Cardiac fibroblast (primary cell): ENCODE data around the gene ARHGAP6.

ENCODE experiments used
- DNase-seq, 2 donors: peaks; one replicate each; pipeline versions ENCODE4 v3.0.0 to v3.0.0-alpha.2; 2010; ENCODE audit warnings: low read depth in 2 of 2
- H3K4me3 ChIP-seq, 2 donors: replicated peaks in 1 of 2; 1 replicate in 1 of 2; 2 replicates in 1 of 2; pipeline ENCODE4 v1.5.1; 2011; ENCODE audit warnings: low read depth in 2 of 2, low read length in 2 of 2, mild to moderate bottlenecking in 2 of 2, moderate library complexity in 1 of 2
- TF ChIP-seq, protein P1 (sequence below): IDR thresholded peaks from one replicate; pipeline ENCODE4 v1.5.1; 2011; ENCODE audit warnings: low read depth, mild to moderate bottlenecking, low read length, inconsistent platforms

Gene ARHGAP6

DNA sequence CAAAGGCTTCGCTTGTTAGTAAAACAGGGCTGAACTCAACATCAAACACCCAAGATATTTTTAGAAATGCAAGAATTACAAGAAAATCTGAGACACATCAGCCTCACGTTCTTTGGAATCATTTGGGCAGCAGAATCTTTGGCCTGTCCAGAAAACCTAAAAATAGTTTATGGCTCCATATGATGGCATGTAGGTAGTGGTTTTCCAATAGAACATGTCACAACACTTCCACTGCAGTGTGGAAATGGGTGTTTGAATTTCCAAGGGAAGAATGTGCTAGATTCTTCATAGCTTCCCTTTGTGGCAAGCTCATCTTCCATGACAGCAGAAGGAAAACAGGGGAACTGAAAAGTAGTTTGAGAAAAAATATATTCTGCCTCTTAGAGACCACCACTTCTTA, 118.8 kb downstream of the ARHGAP6 start:
- no peak overlapping the region for H3K4me3 ChIP-seq
- TF ChIP-seq, protein P1, sequence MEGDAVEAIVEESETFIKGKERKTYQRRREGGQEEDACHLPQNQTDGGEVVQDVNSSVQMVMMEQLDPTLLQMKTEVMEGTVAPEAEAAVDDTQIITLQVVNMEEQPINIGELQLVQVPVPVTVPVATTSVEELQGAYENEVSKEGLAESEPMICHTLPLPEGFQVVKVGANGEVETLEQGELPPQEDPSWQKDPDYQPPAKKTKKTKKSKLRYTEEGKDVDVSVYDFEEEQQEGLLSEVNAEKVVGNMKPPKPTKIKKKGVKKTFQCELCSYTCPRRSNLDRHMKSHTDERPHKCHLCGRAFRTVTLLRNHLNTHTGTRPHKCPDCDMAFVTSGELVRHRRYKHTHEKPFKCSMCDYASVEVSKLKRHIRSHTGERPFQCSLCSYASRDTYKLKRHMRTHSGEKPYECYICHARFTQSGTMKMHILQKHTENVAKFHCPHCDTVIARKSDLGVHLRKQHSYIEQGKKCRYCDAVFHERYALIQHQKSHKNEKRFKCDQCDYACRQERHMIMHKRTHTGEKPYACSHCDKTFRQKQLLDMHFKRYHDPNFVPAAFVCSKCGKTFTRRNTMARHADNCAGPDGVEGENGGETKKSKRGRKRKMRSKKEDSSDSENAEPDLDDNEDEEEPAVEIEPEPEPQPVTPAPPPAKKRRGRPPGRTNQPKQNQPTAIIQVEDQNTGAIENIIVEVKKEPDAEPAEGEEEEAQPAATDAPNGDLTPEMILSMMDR = no peak
- DNase-seq = no peak

DNA sequence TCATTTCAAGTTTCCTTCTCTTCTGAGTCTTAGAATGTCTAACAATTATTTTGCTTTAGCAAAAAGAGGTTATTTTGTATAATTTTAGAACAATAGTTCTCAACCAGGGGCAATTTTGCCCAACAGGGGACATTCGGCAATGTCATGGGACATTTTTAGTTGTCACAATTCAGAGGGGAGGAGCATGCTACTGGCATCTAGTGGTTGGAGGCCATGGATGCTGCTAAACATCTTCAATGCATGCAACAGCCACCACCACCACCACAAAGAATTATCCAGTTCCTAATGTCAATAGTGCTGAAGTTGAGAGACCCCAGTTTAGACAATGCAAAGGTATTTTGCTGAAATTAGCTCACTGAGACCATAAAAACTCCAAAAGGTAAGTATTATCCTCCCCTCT, 122.5 kb downstream of the ARHGAP6 start:
- TF ChIP-seq, protein P1 = no peak
- no peak overlapping the region for H3K4me3 ChIP-seq
- no peak for DNase-seq

DNA sequence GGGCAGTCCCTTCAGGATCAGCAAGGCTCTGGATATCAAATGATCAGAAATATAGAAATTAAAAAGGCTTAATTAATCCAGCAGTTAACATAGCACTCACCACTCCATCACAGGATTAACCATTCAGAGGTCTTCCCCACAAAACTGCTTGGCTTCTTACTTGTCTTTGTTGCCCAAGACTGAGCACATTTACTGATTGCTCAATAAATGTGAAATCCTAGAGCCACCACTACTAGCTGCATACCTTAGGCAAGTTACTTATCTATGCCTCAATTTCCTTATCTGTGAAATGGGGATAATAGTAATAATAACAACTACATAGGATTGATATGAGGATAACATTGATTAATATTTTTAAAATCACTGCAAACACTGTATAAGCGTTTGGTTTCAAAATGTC, 124.2 kb downstream of the ARHGAP6 start:
- peak in 1 of 2 donors; percentile 22 for DNase-seq
- TF ChIP-seq, protein P1 = no peak
- H3K4me3 ChIP-seq = no peak overlapping the region

DNA sequence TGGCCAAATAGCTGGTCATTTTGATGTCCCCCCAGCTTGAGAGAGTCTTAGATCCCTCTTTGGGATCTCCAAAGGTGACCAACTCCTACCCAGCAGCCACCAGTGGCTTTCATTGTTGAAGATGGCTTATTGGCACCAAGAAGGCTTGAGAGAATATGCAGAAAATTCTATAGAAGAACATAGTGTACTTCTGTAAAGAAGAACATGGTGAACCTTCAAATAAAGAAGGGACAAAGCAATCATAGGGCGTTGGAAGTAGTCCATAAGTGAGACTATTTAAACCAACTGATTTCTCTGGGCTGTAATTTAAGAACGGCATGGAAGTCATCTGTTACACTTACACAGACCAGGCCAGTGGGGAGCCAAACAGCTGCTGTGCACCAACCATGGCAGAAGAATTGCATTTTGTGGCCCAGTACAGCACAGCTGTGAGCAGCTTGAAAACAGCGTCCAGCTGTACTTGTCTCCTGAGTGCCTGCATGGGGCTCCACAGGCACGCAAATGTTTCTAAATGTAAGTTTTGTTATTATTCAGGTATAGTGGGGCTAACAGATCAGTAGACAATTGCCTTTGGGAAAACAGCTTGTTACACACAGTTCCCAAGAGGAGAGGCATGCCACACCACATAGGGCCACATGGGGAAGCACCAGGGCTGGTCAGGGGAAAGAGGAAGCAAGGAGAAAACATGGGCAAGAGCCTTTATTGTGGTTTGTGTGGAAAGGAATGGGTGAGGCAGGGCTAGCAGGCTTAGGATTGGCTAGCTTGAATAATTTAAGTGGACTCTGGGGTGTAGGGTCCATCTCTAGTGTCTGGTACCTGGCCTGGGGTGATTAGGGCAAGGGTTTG, 125.0 kb downstream of the ARHGAP6 start:
- TF ChIP-seq, protein P1 = no peak

DNA sequence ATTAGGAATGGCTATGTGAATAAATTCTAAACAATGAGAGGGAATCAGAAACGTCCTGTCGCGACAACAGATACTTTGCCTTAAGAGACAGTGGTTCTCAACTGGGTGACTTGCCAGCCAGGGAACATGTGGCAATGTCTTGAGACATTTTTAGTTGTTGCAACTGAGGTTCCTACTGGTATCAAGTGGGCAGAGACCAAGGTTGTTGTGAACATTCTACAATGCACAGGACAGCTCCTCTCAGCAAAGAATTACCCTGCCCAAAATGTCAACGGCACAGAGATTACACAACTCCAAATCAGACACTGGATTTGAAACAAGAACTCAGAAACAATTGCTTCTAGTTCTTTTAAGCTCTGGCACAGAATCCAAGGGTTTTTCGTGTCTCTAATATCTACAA, 128.6 kb downstream of the ARHGAP6 start:
- TF ChIP-seq, protein P1 = no peak
- no peak overlapping the region for H3K4me3 ChIP-seq
- no peak for DNase-seq

More for the DNA sequence above, 125.0 kb downstream of the ARHGAP6 start:
- no peak overlapping the region for H3K4me3 ChIP-seq
- DNase-seq = peak in 1 of 2 donors; percentile 15

DNA sequence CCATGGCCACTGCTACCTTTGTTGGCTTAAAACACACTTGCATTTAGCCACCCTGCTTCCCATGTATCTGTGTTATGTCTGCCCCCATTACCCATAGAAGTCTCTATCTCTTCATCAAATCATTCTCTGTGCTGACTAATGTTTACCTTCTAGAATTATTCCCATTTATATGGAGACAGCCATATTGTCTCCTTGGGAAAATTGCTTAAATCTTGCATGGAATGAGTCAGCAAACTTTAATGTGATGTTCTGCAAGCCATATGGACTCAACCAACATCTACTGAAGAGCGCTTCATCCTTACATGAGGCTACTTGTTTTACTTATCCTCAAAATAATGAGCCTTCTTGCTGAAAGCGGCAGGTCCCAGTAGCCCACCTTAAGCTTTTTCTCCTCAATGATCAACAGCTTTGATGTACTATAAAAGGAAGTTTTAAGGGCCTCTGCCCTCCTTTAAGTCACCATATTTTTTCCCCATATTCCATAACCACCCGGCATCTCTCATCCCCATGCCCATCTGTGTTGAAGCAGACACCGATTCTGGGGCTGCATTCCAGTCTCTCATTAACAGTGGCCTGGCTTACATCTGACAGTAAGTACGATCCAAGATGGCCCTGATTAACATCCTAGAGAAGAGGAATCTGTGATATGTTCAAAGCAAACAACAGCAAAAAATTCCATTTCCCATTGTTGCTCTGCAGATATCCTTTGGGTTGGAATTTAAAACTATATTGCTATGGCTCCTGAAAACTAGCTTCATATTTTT, 130.4 kb downstream of the ARHGAP6 start:
- TF ChIP-seq, protein P1 = no peak
- no peak for DNase-seq
- no peak overlapping the region for H3K4me3 ChIP-seq
